ENCODE measurements around the gene HES5.

Gene HES5

DNA sequence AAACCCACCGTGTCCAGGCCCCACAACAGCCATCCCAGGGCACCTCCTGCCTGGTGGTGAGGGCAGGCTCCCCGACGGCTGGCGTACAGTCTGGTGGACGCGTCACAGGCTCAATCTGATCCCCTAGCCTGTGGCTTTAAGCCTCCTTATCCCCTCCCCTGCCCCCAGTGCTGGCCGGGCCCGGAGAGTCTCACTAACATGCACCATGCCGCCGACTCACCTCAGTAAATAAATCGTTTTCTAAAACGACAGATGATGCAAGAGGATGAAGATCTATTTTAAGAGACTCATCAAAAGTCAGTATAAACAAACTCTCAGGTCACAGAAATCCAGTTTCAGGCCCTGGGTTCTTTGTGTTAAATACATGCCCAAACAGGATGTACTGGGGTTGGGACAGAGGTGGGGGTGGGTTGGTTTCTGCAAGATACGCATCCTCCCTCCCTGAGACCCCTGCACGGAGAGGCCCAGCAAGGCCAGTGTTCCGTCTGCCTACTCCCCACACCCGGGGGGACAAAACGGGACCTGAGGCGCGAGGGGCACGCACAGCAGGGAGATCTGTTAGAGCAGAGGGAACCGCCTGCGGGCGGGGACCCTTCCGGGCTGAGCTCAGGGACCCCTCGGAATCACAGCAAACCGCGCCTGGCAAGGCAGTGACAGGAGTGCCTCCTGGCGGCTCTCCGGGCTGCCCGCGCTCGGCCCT, 6.7 kb downstream of the HES5 start:
- no peak for ATAC-seq
- Mint-ChIP-seq H3K36me3 (ENCODE audit: low read depth) (peaks cover 4% of the 10 kb centered on the region), H3K27ac (peak overlapping the region; percentile 88), H3K27me3 (no peaks in the 10 kb centered on the region), H3K9me3 (no peaks in the 10 kb centered on the region), H3K4me1 (peaks cover 36% of the 10 kb centered on the region), H3K4me3 (peak overlapping the region; percentile 83)
- peak; percentile 47 for DNase-seq

- Mint-ChIP-seq H3K9me3 (no peaks in the 10 kb centered on the region), H3K4me1 (peaks cover 34% of the 10 kb centered on the region), H3K36me3 (ENCODE audit: low read depth) (peaks cover 6% of the 10 kb centered on the region), H3K4me3 (no peak overlapping the region), H3K27ac (peak overlapping the region; percentile 88), H3K27me3 (no peaks in the 10 kb centered on the region)
- ATAC-seq (no peak), DNase-seq (no peak)
Observed at GRCh38 chr1:2522230-2522629, 7.8 kb downstream of the HES5 start.

DNA sequence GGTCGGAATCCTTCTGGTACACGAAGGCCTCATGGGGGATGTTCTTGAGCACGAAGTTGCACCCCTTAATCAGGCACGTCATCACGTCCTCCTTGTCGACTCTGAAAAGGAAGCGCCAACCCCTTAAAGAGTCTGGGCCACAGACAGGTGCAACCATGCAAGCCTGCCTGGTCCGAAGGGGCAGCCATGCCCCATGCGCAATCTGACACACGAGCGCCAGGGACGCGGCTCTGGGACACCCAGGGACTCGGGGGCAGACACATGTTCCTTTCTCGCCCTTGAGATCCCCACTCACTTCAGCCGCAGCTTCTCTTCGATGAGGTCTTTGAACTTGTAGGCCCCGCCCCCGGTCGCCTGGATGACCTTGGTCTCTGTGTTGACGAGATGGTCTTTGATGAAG, 9.3 kb downstream of the HES5 start:
- DNase-seq (no peak), ATAC-seq (no peak)
- Mint-ChIP-seq H3K4me3 (no peak overlapping the region), H3K4me1 (peaks cover 29% of the 10 kb centered on the region), H3K36me3 (ENCODE audit: low read depth) (peaks cover 6% of the 10 kb centered on the region), H3K27me3 (no peaks in the 10 kb centered on the region), H3K27ac (no peak overlapping the region), H3K9me3 (no peaks in the 10 kb centered on the region)

DNA sequence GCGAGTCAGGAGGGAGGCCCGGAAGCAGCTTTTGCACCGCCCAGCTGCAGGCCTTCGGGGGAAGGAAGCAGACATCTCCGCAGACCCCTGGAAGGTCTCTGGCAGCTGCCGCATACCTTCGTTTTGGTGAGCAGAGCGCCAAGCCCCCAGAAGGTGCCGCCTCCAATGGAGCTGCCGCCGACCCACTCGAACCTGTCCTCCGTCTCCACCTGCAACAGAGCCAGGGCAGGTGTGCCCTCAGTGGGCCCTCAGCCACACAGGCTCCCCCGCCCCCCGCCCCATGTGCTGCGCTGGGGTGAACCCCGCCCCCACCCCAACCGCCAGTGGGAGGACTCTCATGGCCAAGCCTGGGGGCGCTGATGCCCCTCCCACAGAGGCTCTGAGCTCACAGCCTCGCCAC, 9.9 kb downstream of the HES5 start:
- H3K4me1 Mint-ChIP-seq = peaks cover 25% of the 10 kb centered on the region
- no peak overlapping the region for H3K4me3 Mint-ChIP-seq
- ATAC-seq = no peak
- DNase-seq = no peak
- peaks cover 6% of the 10 kb centered on the region for H3K36me3 Mint-ChIP-seq (ENCODE audit: low read depth)
- H3K9me3 Mint-ChIP-seq = no peaks in the 10 kb centered on the region
- no peak overlapping the region for H3K27ac Mint-ChIP-seq
- H3K27me3 Mint-ChIP-seq = no peaks in the 10 kb centered on the region

- Mint-ChIP-seq H3K27me3 (no peaks in the 10 kb centered on the region), H3K9me3 (no peaks in the 10 kb centered on the region), H3K27ac (no peak overlapping the region), H3K4me3 (no peak overlapping the region), H3K36me3 (ENCODE audit: low read depth) (peaks cover 6% of the 10 kb centered on the region), H3K4me1 (peaks cover 21% of the 10 kb centered on the region)
- no peak for ATAC-seq
- DNase-seq = no peak
Observed at GRCh38 chr1:2519729-2520128, 10.3 kb downstream of the HES5 start.

GRCh38 chr1:2519029-2519685, 10.9 kb downstream of the HES5 start:
- peaks cover 15% of the 10 kb centered on the region for H3K4me1 Mint-ChIP-seq
- no peaks in the 10 kb centered on the region for H3K9me3 Mint-ChIP-seq
- ATAC-seq = no peak
- H3K27me3 Mint-ChIP-seq = no peaks in the 10 kb centered on the region
- H3K4me3 Mint-ChIP-seq = no peak overlapping the region
- peaks cover 6% of the 10 kb centered on the region for H3K36me3 Mint-ChIP-seq (ENCODE audit: low read depth)
- no peak overlapping the region for H3K27ac Mint-ChIP-seq
- DNase-seq = no peak

DNA sequence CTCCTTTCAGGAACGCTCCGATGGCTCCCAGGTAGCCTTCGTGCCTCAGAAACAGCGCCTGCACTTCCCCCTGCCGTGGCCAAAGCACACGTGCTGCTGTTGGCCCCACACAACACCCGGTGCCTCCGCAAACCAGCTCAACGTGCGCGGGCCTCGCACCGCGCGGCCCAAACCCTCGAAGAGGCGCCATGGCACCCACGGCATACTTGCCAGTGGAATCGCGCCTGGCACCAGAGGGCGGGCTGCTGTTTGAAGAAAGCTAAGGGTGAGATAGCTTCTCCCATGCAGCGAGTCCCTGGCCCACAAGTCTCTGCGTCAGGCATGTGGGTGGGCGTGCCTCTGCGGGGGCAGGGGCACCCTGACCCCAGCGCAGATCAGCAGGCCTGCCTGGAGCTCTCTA, 11.5 kb downstream of the HES5 start:
- no peak overlapping the region for H3K27ac Mint-ChIP-seq
- no peak for ATAC-seq
- no peak for DNase-seq
- H3K36me3 Mint-ChIP-seq (ENCODE audit: low read depth) = peaks cover 6% of the 10 kb centered on the region
- H3K27me3 Mint-ChIP-seq = no peaks in the 10 kb centered on the region
- no peak overlapping the region for H3K4me3 Mint-ChIP-seq
- peaks cover 11% of the 10 kb centered on the region for H3K4me1 Mint-ChIP-seq
- no peaks in the 10 kb centered on the region for H3K9me3 Mint-ChIP-seq

GRCh38 chr1:2517966-2518365, 12.1 kb downstream of the HES5 start:
- no peaks in the 10 kb centered on the region for H3K27me3 Mint-ChIP-seq
- H3K4me1 Mint-ChIP-seq = peaks cover 5% of the 10 kb centered on the region
- ATAC-seq (no peak), DNase-seq (no peak)
- H3K9me3 Mint-ChIP-seq = no peaks in the 10 kb centered on the region
- peaks cover 6% of the 10 kb centered on the region for H3K36me3 Mint-ChIP-seq (ENCODE audit: low read depth)
- no peak overlapping the region for H3K27ac Mint-ChIP-seq
- no peak overlapping the region for H3K4me3 Mint-ChIP-seq

DNA sequence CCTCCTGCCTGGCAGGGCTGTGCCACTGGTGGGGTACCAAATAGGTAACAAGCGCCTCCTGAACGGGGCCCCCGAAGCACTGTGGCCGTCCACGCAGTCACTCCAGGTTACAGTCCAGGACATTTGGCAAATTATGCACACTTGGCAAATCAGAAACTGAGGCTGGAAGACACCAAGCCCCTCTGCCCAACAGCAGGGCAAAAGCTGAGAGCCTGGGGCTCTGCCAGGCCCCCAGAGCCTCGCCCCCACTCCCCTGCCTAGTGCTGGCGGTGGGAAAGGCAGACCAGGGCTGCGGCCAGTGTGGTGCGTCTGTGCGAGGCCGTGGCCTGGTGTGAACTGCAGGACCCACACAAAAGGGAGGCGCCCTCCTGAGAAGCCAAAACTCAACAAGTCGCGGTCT, 13.1 kb downstream of the HES5 start:
- Mint-ChIP-seq H3K4me1 (no peaks in the 10 kb centered on the region), H3K27ac (no peak overlapping the region), H3K27me3 (no peaks in the 10 kb centered on the region), H3K36me3 (ENCODE audit: low read depth) (peaks cover 6% of the 10 kb centered on the region), H3K9me3 (no peaks in the 10 kb centered on the region), H3K4me3 (no peak overlapping the region)
- ATAC-seq (no peak), DNase-seq (no peak)

DNA sequence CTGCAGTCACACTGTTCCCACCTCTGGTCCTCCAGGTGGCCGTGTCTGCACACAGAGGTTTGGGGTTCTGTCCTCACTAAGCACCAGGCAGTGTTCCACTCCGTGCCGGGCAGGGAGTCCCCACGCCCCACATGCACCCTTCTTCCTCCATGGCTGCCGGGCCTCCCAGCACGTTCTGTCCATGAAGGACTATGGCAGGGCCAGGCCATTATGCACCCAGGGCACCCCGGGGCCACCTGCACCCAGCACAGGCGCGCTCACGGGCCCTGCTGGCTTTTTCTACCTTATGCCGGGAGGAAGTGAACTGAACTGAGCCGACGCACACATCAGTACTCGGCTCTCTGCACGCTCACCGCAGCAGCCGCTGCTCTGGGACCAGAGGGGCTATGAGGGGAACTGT, 13.9 kb downstream of the HES5 start:
- DNase-seq = no peak
- H3K36me3 Mint-ChIP-seq (ENCODE audit: low read depth) = peaks cover 10% of the 10 kb centered on the region
- no peak overlapping the region for H3K4me3 Mint-ChIP-seq
- no peak for ATAC-seq
- H3K9me3 Mint-ChIP-seq = no peaks in the 10 kb centered on the region
- H3K27me3 Mint-ChIP-seq = no peaks in the 10 kb centered on the region
- H3K4me1 Mint-ChIP-seq = no peaks in the 10 kb centered on the region
- H3K27ac Mint-ChIP-seq = no peak overlapping the region

- Mint-ChIP-seq H3K9me3 (no peaks in the 10 kb centered on the region), H3K27ac (no peak overlapping the region)
Observed at GRCh38 chr1:2515763-2516080, 14.3 kb downstream of the HES5 start.

DNA sequence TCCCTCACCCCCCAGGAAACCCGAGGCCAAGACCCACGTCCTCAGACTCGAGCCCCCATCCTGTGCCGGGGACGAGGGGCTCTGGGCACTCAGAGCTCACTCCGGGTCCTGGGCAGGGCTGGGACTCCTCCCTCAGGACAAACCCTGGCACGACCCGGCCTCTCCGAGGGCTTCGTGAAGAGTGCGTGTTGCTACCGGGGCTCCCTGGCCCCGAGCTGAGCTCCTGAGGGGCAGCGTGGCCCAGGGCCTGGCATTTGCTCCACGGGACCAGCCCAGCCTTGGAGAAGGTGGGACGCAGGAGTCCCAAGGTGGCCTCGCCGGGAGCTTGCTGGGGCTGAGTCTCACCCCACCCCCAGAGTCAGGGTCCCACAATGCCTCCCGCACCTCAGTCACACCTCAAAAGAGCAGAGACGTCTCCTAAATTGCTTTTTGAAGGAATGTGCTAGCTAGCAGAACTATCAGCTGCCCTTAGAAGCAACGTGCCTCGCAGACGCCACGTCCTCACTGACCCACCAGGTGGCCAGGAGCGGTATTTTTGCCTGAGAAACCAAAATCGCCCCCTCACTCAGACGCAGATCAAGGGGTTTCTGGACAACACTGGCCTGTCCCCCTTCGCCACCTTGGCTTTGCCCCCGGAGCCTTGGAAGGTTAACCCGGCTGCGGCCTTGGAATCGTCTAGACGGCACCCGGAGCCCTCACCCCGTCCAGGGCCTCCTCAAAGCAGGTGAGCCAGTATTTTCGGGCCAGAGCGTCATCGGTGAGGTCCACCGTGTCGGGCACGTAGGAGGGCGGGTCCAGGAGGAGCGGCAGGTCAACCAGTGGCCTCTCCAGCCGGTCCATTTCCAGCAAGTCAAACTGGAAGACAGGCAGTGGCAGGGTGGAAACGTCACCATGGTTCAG, 14.9 kb downstream of the HES5 start:
- no peaks in the 10 kb centered on the region for H3K4me1 Mint-ChIP-seq
- no peak for ATAC-seq
- H3K36me3 Mint-ChIP-seq (ENCODE audit: low read depth) = peaks cover 7% of the 10 kb centered on the region
- no peak overlapping the region for H3K4me3 Mint-ChIP-seq
- no peak for DNase-seq
- H3K9me3 Mint-ChIP-seq = no peaks in the 10 kb centered on the region
- no peaks in the 10 kb centered on the region for H3K27me3 Mint-ChIP-seq
- no peak overlapping the region for H3K27ac Mint-ChIP-seq

More at GRCh38 chr1:2515763-2516080, 14.3 kb downstream of the HES5 start:
- H3K27me3 Mint-ChIP-seq = no peaks in the 10 kb centered on the region
- DNase-seq (no peak), ATAC-seq (no peak)
- H3K4me1 Mint-ChIP-seq = no peaks in the 10 kb centered on the region
- H3K36me3 Mint-ChIP-seq (ENCODE audit: low read depth) = peaks cover 7% of the 10 kb centered on the region
- H3K4me3 Mint-ChIP-seq = no peak overlapping the region

- DNase-seq (no peak), ATAC-seq (no peak)
- no peaks in the 10 kb centered on the region for H3K4me1 Mint-ChIP-seq
- no peaks in the 10 kb centered on the region for H3K9me3 Mint-ChIP-seq
- H3K4me3 Mint-ChIP-seq = no peak overlapping the region
- H3K27ac Mint-ChIP-seq = no peak overlapping the region
- H3K27me3 Mint-ChIP-seq = no peaks in the 10 kb centered on the region
- H3K36me3 Mint-ChIP-seq (ENCODE audit: low read depth) = peaks cover 7% of the 10 kb centered on the region
Observed at GRCh38 chr1:2513939-2514652, 16.0 kb downstream of the HES5 start.

- Mint-ChIP-seq H3K36me3 (ENCODE audit: low read depth) (peaks cover 10% of the 10 kb centered on the region), H3K27ac (no peak overlapping the region), H3K4me1 (no peaks in the 10 kb centered on the region), H3K27me3 (no peaks in the 10 kb centered on the region), H3K9me3 (no peaks in the 10 kb centered on the region), H3K4me3 (no peak overlapping the region)
- DNase-seq (no peak), ATAC-seq (no peak)
Observed at GRCh38 chr1:2512862-2513421, 17.1 kb downstream of the HES5 start.

Measured in activated naive CD8-positive, alpha-beta T cell treated with anti-CD3 and anti-CD28 coated beads, Interleukin-2, amount 50 U/mL, for 24 hours (primary cell).